Forelimb muscle (tissue), 1 donor: ENCODE data around the gene PTGDR2. TPM values are rescaled to one million over a fixed set of nuclear protein-coding genes. Genes with fewer than 3 reads are reported as not detected.

Experiments
- DNase-seq: peaks from one replicate; pipeline ENCODE4 v3.0.0-alpha.2; 2013; ENCODE audit warnings: low read depth
- polyA plus RNA-seq: library from polyadenylated mRNA; unstranded; fragments of 120-200 nt; gene quantifications from one replicate; pipeline ENCODE4 v1.2.1, GENCODE V29; 2013; ENCODE audit not compliant: insufficient read length

PTGDR2 gene
- polyA plus RNA-seq, 1 donor, result 1.4 TPM

DNA sequence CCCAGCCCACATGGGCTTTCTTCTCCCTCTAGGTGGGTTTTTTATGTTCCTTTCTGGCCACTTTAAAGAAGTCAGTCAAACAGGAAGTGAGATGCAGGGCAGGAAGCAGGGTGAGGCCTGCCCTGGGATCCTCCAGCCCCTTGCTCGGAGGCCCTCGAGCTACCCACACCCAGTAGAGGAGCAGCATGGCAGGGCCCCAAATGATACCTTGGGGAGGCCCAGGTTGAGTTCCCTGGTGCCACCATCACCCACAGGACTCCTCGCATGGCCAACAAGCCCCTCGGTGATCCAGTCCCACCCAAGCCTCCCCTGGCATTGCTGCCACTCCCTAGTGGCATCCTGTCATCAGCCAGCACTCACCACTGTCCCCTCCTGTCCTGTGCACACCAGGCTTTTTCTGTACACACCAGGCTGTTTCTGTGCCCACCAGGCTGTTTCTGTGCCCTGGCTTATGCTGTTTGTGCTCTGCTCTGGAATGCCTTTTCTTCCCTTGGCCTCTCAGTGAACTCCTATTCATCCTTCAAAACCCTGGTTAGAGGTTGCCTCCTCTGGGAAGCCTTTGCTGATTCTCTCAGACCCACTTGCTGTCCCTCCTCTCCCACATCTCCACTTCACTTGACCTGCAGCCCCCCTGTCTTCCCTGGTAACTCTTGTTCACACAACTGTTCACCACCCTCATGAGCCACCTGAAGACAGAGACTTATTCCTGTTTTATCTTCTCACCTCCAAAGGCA is 3.1 kb upstream of the PTGDR2 start:
- no peak for DNase-seq

DNA sequence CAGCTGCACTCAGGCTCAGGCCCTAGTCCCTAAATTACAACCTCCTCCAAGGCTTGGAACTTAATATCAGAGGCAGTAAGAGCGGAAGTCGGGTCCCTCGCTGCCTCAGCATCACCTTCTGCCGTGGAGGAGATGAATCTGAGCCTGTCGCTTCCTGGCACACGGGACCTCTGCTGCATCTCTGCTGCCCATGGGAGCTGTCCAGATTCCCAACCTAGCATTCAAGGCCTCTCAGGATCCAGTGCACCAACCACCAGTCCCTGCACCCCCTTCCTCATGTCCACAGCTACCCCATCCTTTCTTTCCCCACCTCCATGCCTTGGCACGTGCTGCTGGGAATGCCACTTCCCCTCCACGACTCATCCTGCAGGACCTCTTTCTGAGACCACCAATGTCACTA is 2.5 kb upstream of the PTGDR2 start:
- DNase-seq, result no peak

DNA sequence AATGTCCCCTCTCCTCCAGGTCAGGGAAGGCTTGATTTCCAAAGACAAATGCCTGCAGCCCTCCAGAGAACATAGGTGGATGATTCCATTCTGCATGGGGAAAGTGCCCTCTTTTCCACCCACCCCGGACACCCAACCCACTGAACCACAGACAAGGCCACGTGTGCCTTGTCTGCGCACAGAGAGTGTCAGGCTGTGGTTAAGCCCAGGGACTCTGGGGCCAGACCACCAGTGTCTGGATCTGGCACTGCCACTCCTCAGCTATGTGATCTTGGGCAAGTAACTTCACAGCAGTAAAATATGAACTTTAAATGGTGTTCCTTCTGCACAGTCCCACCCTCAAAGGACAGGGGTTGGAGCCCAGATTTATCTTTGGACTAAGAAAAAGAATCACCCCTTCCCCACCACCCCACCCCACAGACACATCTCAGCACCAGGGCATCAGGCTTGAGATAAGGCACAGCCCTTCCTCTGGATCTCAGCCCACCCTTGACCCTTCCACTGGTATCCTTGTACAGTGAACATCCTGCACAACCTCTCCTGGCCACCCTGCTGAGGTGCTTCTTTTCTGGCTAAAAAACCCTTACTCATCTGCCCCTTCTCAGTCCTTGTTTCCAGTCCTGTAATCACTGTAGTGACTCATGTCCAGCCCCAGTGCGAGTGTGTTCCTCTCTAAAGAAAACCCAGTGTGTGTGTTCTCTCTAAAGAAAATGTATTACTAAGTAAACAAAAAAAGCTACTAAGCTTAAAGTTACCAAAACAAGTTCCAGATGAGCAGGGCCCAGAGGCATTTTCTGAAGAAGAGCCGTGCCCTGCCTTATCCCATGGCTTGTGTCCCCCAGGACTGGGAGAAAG is 1.9 kb upstream of the PTGDR2 start:
- no peak for DNase-seq

DNA sequence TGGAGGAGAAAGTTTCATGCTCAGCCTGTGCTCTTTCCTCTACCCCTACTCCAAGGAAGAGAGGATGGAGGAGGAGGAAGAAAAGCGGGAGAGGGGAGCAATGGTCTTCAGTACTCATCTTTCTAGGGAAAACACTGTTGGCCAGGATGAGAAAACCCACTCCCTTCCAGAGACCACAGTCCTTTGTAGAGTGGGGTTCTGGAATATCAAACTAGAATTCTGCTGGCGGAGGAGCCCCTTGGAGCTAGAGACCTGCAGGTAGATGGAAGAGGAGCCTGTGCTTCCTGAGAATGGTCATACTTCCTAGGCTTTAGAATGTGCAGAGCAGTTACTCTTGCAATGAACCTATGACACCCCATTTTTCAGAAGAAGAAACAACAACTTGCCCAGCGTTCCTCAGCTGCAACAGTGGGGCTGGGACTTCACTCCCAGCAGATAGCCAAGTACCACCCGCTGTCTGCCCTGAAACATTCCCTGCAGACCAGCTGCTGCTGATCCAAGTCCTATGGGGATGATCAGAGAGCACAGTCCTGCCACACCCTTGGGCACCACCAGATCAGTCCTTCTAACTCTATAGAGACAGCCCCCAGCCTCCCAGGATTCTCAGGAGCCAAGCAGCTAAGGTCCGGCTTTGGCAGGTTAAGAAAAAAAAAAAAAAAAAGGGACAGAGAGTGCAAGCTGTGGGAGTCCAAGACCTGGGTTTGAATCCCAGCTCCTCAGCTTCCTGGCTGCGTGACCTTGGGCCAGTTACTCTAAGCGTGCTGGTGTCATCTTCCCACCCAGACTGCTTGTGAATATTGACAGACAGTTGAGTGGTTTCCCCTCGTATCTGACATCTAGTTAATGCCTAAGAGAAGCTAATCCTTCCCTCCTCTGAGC is 664 bp downstream of the PTGDR2 start:
- DNase-seq, result no peak

DNA sequence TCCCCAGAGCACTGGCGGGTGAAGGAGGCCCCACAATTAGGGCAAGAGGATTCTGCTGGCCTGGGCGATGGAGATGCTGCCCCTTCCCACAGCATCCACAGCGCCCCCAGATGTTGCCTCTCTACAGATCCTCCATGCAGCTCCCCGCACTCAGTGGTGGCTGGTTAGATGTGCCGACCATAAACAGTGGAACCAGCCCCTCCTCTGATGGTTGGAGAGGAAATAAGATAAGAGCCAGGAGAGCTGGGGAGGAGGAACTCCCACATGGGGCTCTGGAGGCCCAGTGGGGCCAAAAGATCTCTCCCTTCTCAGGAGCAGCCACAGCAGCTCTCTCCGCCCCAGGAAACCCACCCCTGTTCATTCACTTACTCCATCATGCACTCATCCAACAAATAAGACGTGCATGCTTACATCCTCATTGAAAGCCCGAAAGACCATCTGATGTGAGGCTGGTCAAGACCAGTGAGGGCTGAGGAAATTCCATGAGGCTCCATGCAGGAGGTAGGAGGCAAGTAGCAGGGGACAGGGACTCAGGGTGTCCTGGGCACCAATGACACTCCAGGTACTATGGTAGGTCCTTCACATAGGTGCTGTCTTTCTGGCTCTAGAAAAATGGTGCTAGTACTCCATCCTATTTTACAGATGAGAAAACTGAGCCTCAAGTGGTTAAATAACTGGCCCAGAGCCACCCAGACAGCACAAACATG is 1.5 kb downstream of the PTGDR2 start:
- DNase-seq, result no peak

DNA sequence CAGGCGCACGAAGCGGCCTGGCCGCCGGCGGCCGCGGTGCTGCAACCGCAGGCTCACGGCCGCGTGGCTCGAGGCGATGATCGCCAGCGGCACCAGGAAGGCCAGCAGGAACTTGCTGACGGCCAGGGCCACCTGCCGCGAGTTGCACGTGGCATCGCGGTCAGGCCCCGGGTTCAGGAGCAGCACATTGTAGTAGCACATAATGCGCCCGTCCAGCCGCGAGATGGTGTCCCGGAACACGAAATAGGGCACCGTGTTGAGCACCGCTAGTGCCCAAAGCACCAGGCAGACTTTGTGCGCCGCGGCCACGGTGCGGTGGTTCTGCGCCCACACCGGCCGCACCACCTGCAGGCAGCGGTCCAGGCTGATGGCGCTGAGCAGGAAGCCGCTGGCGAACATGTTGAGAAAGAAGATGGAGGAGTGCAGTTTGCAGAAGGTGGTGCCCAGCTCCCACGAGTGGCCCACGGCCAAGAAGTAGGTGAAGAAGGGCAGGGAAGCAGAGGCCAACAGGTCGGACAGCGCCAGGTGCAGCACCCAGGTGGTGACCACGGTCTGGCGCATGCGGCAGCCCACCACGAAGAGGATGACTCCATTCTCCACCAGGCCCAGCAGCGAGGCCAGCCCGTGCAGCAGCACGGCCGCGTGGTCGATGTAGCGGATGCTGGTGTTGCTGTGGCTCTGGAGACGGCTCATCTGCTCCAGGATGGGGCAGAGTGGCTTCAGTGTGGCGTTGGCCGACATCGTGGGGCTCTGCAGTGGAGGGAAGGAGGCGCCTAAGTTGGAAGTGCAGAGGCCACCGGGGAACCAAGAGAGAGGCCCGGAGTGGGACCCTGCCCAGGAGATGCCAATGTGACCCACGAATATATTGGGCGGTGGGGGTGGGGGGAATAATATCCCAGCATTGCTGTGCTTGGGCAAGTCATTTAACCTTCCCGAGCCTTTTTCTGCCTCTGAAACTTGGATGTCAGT is 2.5 kb downstream of the PTGDR2 start:
- DNase-seq, result no peak

DNA sequence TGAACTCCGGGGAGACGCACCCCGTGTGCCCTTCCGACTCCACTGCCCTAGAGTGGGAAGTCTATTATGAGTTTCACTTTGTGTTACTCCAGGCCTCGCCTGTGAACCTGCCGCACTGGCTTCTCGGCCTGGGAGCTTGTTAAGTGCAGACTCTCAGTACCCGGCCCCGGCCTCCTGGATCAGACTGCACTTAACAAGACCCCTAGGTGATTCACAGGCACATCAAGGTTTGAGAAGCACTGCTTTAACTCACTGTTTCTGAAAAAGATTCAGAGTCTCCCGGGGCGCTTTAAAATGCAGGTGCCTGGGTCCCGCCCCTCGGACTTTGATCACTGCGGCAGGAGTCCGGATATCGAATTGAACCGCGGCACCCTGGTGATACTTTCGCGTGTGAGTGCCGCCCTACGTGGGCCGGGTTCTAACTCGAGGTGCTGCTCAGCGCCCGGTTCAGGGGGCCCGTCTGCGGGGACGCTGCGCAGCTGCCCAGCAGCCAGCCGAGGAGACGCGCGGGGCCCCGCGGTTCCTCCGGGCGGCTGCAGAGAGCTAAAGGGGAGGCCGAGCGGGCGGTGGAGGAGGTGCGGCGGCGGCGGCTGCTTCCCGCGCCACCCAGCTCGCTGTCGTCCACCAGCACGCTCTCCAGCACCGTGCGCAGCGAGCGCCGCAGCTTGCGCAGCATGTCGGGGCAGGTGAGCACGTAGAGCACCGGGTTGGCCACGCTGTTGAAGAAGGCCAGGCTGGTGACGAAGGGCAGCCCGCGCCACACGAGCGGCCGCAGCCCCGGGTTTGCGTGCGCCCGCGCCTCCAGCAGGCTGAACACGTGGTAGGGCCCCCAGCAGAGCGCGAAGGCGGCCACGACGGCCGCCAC is 3.4 kb downstream of the PTGDR2 start:
- no peak for DNase-seq

DNA sequence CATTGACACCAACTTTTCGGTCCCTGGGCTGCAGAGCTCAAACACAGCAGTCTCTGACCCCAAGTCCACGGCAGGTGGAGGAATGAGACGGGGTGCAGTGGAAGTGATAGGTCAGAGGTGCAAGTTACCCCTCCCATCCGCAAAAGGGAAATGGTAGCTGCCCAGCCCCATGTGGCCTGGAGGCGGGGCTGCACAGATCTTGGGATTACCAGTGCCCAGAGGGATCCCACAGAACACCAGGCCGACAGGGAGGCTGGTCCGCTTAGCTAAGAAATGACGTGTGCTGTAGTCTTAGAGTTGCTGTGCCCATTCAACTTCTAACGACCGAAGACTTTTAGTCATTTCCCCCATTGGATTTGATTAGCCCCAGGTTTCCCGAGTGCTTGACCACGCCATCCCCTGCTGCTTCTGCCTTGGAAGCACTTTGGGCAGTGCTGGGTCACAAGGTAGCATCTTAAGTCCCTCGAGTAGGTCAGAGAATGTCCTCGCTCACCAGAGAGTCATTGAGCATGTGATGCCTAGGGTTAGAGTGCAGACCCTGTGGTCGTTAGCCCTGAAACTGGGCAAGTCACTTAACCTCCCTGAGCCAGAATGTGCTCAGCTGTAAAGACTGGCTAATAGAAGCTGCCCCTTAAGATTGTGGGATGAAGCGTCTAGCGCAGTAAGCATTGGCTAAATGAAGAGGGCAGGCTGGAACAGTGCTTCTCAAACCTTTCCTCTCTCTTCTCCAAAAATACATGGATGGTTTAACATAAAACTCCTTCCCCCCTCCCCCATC is 4.2 kb downstream of the PTGDR2 start:
- DNase-seq, result no peak

DNA sequence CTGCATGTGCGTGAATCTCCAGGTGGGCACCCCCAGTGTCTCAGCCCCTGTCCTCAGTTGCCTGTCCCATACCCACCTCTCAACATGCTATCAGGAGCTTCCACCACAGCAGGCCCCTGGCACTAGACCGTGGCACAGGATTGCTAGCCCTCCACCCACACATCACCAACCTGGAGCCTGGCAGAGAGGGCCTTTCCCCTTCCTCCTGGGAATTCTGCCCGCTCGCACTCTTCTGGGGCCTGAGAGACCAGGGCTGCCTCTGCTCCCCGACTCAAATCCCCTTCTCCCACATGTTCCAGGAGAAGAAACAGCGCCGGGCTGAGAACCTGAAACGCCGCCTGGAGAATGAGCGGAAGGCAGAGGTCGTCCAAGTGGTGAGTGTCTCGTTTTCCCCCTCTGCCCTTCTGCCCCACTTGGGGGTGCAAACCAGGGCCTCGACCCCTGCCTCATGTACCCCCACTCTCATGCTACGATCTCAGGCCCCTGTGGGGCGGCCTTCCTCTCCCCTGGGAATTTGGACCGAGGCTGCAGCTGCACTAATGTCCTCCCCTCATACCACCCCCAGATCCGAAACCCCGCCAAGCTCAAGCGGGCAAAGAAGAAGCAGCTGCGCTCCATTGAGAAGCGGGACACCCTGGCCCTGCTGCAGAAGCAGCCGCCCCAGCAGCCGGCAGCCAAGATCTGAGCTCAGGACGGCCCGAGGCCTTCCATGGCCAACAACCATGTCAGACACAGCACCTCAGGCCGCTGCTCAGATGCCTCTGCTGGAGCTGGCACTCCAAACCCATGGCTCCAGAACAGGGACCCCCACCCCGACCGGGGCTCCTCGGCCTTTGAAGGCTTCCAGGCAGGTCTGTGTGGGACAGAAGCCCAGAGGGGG is 5.9 kb downstream of the PTGDR2 start:
- no peak for DNase-seq

DNA sequence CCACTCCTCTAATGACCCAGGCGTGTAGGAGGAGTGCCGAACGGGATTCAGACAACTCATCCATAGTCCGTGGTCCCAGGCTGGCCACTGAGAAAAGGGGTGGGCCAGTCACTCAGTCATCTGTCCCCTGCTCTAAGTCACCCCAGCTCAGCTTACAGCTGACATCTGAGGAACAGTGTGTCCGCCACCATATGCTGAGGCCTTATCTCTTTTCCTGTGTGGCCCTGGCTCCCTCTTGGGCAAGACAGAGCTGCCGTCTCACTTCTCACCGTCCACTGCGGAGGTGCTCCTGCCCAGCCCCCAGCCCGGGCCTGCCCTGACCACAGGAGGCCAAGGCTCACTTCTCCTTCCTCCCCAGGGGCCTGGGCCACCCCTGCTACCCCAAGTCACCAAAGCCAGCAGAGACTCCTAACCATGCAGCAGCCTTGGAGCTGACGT is 7.0 kb downstream of the PTGDR2 start:
- no peak for DNase-seq

DNA sequence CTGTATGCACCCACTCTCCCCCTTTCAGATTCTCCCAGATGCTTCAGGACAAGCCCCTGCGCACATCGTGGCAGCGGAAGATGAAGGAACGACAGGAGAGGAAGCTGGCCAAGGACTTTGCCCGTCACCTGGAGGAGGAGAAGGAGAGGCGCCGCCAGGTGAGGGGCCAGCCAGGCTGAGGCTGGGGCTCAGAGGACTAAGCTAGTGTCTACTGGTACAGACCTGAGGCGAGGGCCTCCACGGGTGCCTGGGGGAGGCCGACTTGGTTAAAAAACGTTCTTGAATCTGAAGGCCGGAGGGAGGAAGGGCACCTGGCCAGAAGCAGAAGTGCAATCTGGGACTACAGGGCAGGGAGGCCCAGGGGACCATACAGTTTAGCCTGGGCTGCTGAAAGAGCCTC is 7.9 kb downstream of the PTGDR2 start:
- no peak for DNase-seq

DNA sequence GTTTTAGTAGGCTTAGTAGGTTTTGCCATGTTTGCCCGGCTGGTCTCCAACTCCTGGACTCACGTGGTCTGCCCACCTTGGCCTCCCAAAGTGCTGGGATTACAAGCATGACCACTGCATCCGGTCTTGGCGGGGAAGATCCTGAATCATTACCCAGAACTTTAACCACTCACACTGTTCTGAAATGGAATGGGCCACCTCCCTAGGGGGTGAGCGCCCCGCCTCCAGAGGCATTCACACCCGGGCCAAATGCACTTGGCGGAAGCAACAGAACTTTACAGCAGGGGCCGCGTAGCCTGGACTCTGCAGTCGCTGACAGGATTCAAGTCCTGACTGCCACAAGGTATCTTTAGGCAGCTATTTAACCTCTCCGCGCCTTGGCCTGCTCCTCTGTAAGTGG is 8.5 kb downstream of the PTGDR2 start:
- no peak for DNase-seq

DNA sequence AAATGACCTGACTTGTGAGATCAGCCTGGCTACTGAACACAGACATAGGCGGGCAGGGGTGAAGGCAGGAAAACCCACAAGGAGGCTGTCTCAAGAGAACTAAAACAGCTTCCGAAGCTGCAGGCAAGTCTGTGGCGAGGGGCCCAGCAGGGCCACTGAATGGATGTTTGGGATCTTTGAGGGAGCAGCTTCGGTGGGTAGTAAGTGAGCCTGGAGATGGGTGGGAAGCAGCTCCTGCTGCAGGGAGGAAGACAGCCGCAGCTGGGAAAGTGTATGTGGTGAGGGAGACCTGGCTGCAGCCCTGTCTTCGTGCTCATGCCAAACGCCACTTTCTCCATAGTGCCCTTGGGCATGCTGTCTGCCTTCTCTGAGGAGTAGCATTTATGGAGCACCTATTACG is 10.4 kb downstream of the PTGDR2 start:
- DNase-seq, result no peak

DNA sequence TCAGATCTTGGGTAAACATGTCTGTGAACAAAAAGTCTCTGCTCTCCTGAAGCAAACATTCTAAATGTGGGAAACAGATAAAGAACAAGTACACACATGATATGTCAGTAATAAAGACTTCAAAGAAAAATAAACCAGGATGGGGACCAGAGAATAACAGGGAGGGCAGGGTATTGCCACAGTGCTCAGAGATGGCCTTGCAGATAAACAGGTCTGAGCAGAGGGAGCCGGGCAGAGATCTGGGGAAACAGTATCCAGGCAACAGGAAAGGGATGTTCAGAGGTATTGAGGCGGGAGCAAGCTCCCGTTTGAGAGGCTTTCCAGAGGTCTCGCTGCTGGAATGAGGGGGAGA is 10.9 kb downstream of the PTGDR2 start:
- no peak for DNase-seq

DNA sequence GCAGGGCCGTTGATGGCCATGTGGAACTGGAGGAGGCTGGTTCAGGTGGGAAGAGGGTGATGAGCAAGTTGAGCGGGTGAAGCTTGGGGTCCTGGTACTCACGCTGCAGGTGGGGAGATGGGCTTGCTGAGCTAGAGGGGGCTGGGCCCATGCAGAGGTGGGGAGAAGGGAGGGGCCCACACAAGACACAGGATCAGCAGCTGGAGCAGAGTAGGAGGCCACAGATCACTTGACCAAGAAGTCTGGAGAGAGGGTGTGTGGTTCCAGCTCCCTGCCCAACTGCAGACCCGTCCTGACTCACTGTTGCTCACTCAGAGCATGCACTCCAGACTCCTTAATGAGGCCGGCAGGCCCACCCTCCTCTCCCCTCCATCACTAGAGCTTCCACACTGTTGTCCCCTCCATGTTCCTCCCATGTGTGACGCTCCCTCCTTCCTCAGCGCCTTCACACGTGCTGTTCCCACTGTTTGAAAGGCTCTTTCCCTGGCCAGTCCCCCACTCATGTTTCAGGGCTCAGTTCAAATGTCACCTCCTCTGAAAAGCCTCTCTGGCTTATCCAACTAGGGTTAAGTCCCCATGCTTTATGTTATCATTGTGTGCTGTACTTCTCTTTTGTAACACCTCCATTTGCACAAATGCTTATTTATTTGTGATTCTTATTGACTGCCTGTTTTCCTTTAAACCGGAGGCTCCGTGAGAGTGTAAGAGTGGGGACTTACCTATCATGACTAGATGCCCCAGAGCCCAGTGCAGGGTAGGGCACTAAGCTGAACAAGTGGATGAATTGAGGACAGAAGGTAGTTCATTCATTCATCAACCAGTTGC is 11.5 kb downstream of the PTGDR2 start:
- DNase-seq, result no peak

DNA sequence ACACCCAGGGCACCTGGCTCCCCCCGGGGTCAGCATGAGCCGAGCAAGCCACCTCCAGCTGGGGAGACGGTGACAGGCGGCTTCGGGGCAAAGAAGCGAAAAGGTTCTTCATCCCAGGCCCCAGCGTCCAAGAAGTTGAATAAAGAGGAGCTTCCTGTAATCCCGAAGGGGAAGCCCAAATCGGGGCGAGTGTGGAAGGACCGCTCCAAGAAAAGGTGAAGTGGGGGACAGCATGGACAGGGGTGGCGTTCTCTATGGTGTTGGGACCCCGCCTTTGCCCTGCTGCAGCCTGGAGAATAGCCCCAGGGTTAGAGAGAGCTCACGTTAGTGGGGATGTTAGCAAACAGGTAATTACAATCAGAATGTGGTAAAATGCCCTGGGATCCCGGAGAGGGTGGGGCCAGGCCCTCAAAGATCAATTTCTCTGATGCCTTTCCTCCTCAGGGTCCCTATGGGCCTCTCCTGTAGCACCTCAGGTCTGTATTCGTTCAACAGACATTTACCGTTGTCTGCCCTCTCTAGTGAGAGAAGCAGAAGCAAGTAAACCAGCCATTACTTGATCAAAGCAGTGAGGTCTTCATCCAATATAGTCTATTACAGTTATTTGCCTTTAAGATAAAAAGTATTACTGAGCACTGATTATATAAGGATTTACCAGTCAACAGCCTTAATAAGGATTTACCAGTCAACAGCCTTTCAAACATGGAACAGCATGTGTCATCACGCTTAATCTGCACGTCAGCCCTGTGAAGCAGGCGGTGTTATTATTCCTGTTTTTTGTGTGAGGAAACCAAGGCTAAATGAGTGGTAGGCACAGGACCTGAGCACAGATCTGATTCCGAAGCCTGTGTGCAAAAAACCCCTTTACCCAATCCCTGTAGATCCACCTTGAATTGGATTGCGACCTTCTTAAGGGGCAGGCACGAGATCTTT is 12.8 kb downstream of the PTGDR2 start:
- no peak for DNase-seq
